Activated CD4-positive, alpha-beta T cell treated with anti-CD3 and anti-CD28 coated beads for 48 hours (primary cell): ENCODE data around the gene KRT84.
"Not testable (repeated sequence)": the region's sequence is repeated elsewhere in the genome, so short reads cannot be mapped to it uniquely, and the experiment has no call there.

ENCODE experiments used
- DNase-seq: peaks from one replicate; pipeline ENCODE4 v3.0.0-alpha.2; 2020

Gene KRT84

DNA sequence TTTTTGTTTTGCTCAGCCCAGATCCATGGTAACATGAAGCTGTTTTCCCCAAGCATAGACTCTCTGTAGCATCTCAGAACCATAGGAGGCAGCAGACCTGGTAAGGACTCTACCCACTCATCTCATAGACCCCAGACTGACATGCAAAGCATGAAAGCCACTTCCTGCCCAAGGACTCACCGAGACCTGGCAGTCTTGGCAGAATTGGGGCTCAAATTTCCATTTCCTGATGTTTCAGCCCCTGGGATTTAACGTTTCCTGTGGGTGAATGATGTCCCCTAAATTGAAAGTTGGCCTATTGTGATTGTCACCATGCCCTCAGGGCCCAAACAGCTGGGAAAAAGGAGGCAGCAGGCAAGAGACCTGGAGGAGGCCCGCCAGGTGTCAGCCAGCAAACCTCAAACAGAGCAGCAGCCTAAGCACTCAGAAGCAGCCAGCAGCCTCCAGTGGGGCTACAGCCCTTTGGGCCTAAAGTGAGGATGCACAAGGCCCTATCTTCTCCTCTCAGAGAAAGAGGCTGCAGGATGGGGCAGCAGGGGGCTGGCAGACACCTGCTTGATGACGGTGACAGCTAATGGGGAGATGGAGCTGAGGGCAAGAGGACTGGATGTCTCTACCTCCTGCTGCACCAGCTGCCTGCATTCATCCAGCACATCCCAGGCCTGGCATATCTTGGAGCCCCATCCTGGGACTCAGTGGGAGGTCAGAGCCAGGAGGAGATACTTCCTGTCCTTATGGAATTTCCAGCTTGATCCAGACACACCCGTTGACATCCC is 26.7 kb downstream of the KRT84 start:
- peak; percentile 11 for DNase-seq

- no peak for DNase-seq
Measured at GRCh38 chr12:52356762-52357580, 28.5 kb downstream of the KRT84 start.

DNA sequence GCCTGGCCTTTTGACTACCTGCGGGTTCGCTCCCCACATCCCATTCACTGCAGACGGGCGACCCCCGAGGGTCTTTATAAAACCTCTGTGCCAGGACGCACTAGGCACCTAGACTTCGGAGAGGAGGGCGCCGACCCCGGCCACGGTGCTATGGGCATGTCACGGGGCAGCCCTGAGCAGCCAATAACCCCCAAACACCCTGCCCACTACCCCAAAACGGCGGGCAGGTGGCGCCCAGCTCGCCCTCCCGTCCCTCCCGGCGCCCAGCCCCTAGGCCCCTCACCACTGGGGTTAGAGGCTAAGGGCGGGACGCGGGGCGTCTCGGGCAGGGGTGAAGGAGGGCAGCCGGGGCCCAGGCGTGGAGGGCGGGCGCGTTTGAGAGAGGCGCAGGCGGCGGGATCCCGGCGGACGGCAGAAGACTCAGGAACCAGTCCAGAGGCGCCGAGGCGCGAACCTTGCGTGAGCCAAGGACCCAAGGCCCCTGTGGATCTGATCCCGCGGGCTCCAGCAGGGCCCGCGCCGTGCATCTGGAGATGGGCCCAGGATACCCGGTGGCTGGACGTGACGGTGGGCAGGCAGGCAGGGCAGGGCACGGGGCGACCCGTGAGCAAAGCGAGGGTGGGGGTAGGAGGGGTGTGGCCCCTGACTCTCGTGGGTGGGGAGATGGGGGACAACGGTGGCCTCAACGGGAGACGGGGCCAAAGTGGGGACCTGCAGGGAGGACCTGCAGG is 29.3 kb downstream of the KRT84 start:
- DNase-seq = no peak

DNA sequence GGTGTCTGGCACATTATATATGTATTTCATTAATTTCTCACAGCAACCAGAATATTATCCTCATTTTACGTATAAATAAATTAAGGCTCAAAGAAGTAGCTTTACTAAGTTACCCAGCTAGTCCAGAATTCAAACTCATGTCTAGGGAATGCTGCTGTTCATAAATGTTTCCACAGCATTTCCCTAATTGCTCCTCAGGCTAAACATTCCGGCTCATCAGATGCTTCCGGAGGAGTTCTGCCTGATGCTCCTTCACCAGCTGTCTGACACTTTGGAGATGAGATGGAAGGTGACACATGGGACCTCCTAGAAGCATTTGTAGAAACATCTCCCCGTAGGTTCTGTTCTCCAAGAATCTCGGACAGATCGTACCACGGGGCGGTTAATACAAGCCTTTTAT is 30.3 kb downstream of the KRT84 start:
- no peak for DNase-seq

- no peak for DNase-seq
Measured at GRCh38 chr12:52354200-52354599, 31.3 kb downstream of the KRT84 start.

DNA sequence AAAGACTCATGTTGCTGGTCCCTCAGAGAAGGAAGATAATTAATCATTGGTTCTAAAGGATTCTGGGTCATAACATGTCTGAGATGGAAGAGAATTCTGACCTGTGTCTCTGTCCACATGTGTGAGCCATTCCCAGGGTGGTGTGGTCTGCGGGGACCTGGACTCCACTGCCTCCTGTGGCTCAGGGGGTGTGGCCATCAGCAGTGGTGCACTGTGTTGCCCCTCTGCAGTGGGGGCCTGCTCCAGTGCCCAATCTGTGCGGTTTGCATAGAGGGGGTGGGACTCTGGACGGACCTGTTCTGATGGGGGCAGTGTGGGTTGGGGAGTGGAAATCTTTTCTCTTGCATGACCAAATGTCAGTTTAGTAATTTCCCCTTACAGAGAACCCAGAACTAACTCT is 31.7 kb downstream of the KRT84 start:
- no peak for DNase-seq

- DNase-seq = no peak
Measured at GRCh38 chr12:52352951-52353350, 32.5 kb downstream of the KRT84 start.

DNA sequence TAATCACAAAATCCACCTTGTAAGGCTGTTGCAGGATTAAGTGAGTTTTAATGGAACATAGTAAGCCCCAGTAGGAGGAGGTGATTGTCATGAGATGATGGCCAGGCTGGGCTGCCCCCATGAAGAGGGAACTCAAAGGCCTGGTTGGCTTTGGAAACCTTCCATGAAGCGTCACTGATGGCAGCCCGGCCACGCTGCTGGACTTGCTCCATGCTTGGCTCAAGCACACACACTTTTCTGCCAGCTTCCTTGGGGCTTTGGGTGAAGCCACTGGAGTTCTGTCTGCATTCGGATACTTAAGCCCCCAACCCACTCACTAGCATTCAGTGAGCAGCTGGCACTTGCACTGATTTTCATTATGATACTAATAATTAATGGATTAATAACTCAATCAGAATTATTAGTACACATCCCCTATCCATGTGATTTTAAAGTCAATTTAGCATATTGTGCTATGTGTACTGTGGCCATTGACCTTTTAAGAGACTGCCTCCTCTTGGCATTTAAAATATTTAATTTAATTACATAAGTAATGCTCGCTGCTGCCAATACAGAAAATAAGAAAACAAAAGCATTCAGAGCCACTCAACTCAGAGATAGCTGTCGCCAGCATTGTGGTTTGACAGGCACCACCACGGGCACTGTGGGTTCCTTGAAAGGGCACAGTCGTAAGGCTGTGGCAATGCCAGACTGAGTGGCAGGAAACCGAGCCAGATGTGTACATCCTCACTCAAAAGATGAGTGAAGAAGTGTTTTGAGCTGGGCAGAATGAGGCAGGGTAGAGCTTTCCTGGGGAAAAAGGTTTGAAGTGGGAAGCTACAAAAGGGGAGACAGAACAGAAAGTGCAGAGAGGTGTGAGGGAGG is 34.0 kb downstream of the KRT84 start:
- DNase-seq = peak; percentile 26

GRCh38 chr12:52350786-52351185 is 34.7 kb downstream of the KRT84 start:
- no peak for DNase-seq

DNA sequence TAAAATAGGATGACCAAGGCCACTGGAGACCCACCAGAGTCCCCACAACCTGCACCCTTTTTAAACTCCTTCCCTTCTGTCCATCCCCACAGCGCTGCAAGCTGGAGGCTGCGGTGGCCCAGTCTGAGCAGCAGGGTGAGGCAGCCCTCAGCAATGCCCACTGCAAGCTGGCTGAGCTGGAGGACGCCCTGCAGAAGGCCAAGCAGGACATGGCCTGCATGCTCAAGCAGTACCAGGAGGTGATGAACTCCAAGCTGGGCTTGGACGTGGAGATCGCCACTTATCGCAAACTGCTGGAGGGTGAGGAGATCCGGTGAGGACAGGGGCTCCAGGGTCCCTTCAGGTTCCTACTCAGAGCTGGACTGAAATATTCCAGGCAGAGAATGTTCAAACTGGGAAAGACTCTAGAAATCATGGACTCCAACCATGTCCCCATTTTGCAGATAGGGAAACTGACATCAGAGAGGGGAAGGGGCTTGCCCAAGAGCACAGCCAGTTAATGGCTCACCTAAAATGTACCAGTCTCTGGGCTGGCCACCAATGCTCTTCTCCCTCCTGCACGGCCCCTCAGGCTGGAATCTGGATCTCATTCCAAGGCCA is 35.3 kb downstream of the KRT84 start:
- no peak for DNase-seq

GRCh38 chr12:52349196-52349595 is 36.3 kb downstream of the KRT84 start:
- no peak for DNase-seq

DNA sequence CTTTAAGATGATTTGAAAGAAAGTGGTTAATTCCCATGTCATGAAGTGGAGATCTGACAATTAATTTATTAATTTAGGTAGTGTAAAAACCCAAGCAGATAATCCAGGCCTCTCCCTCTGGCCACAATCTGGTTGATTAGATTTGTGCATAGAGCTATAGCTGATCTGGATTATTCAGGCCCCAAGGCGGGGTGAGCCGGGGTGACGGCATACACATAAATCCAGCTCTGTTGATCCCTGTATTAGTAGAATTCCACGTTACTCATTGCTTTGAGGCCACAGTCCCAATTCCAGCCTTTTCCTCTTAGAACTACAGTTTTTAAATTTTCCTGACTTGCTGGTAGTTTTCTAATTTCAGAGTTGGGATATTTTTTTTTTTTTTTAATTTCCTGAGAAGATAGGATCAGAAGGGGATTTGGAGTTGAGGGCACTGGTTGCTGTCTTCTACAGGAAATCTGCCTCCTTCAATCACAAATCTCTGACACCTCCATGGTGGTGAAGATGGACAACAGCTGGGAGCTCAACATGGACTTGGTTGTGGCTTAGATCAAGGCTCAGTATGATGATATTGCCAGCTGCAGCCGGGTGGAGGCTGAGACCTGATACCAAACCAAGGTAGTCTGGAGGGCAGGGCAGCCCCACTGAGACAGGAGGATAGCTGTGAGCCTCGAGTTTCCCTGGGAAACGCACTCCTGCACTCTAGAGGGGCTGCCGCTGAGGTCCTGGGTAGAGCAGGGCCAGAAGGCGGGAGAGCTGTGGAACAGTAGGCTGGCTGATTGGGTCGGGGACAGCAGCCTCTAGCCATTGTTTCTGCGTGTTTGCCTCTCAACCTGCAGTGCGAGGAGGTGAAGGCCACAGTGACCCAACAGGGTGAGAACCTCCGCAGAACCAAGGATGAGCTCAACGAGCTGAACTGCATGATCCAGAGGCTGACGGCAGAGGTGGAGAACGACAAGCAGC is 37.6 kb downstream of the KRT84 start:
- DNase-seq = no peak

GRCh38 chr12:52347016-52347415 is 38.4 kb downstream of the KRT84 start:
- no peak for DNase-seq

DNA sequence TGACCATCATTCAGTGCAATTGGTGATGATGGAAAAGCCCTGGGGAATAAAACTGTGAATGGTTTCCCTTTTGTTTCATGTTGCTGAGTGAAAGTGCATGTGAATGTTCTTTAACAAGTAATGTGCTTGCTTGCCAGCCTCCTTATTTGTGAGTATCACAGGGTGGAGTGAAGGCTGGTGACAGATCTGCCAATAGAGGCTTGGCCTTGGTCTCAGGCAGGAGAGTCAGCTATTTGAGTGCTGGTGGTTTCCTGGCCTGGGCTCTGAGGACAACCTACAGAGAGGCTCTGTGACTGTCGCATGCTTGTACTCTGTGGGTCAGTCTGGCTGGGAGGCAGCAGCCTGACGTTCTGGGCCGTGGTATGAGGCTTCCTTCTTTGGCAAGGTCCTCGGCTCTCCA is 38.9 kb downstream of the KRT84 start:
- DNase-seq = no peak

- not testable (repeated sequence) for DNase-seq
Measured at GRCh38 chr12:52345041-52345440, 40.4 kb downstream of the KRT84 start.

DNA sequence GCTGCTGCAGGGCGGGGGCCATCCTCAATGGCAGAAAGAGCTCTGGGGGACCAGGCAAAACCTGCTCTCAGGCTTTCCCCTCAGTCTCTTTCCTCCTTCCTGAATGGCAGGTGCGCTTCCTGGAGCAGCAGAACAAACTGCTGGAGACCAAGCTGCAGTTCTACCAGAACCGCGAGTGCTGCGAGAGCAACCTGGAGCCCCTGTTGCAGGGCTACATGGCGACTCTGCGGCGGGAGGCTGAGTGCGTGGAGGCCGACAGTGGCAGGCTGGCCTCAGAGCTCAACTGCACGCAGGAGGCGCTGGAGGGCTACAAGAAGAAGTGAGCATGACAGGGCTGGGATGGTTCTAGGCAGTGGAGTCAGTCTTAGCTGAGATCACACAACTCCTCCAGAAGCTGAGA is 41.3 kb downstream of the KRT84 start:
- no peak for DNase-seq

DNA sequence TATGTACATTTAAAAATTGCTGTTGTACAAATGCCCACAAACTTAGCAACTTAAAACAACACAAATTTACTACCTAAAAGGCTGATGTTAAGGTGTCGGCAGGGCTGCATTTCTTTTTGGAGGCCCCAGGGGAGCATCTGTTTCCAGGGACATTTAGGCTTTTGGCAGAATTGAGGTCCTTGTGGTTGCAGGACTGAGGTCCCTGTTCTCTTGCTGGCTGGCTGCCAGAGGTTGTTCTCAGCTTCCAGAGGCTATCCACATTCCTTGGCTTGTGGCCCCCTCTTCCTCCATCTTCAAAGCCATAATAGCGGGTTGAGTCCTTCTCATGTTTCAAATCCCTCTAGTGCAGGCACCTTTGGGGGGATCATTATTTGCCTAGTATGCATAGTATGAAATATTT is 41.9 kb downstream of the KRT84 start:
- no peak for DNase-seq

GRCh38 chr12:52342781-52343490 is 42.5 kb downstream of the KRT84 start:
- DNase-seq = no peak

- no peak for DNase-seq
Measured at GRCh38 chr12:52341066-52341580, 44.3 kb downstream of the KRT84 start.
